ENCODE data around the gene EVA1B.

Gene EVA1B

GRCh38 chr1:36355811-36356210 is 32.4 kb upstream of the EVA1B start:
- no peak overlapping the region for H3K4me3 ChIP-seq (replicated peaks; ENCODE audit: insufficient read depth, low read length)
- DNase-seq (ENCODE audit: low read depth in 1 of 2, low spot score in 1 of 2): no peak
- TF ChIP-seq GABPA (IDR thresholded peaks at IDR 0.05; ENCODE audit: low read depth) (no peak), POLR2AphosphoS5 (IDR thresholded peaks at IDR 0.05; ENCODE audit: low read depth) (no peak), CTCF (IDR thresholded peaks at IDR 0.05; ENCODE audit: insufficient read depth, low read length) (no peak), SPI1 (IDR thresholded peaks at IDR 0.05; ENCODE audit: borderline replicate concordance, low read depth) (no peak), REST (IDR thresholded peaks at IDR 0.05; ENCODE audit: insufficient replicate concordance, low read depth) (no peak)
- no peaks in the 10 kb centered on the region for H3K27me3 ChIP-seq (ENCODE audit: insufficient read depth, poor library complexity, severe bottlenecking)
- H3K27ac ChIP-seq (replicated peaks): no peak overlapping the region

- no peak for DNase-seq (ENCODE audit: low read depth in 1 of 2, low spot score in 1 of 2)
- no peaks in the 10 kb centered on the region for H3K27me3 ChIP-seq (ENCODE audit: insufficient read depth, poor library complexity, severe bottlenecking)
- no peak for TF ChIP-seq GABPA (IDR thresholded peaks at IDR 0.05; ENCODE audit: low read depth)
- TF ChIP-seq CTCF (IDR thresholded peaks at IDR 0.05; ENCODE audit: insufficient read depth, low read length): no peak
- TF ChIP-seq POLR2AphosphoS5 (IDR thresholded peaks at IDR 0.05; ENCODE audit: low read depth): no peak
- H3K27ac ChIP-seq (replicated peaks): no peak overlapping the region
- no peak overlapping the region for H3K4me3 ChIP-seq (replicated peaks; ENCODE audit: insufficient read depth, low read length)
Observed at GRCh38 chr1:36354486-36354885, 31.0 kb upstream of the EVA1B start.

- TF ChIP-seq SPI1 (IDR thresholded peaks at IDR 0.05; ENCODE audit: borderline replicate concordance, low read depth) (no peak), CTCF (IDR thresholded peaks at IDR 0.05; ENCODE audit: insufficient read depth, low read length) (no peak), REST (IDR thresholded peaks at IDR 0.05; ENCODE audit: insufficient replicate concordance, low read depth) (no peak), POLR2AphosphoS5 (IDR thresholded peaks at IDR 0.05; ENCODE audit: low read depth) (no peak), GABPA (IDR thresholded peaks at IDR 0.05; ENCODE audit: low read depth) (no peak)
- no peak overlapping the region for H3K4me3 ChIP-seq (replicated peaks; ENCODE audit: insufficient read depth, low read length)
- no peak for DNase-seq (ENCODE audit: low read depth in 1 of 2, low spot score in 1 of 2)
- H3K27me3 ChIP-seq (ENCODE audit: insufficient read depth, poor library complexity, severe bottlenecking): no peaks in the 10 kb centered on the region
- H3K27ac ChIP-seq (replicated peaks): no peak overlapping the region
Observed at GRCh38 chr1:36352910-36353878, 29.7 kb upstream of the EVA1B start.
